IMR-90 (cell line): ENCODE results near the gene CCND3. TPM values are rescaled to one million over a fixed set of nuclear protein-coding genes. Genes with fewer than 3 reads are reported as not detected.

Experiments
- ATAC-seq: fragments of 200-7000 bp; cut with Tn5 transposase; 2 replicates; pipeline ENCODE4 v1.9.1; 2020; ENCODE audit warnings: low read depth, mild to moderate bottlenecking, moderate library complexity
- BruUV-seq: library from RNA; stranded (reverse); fragments of 400-500 nt; replicated peaks from 2 replicates; lab custom pipeline; 2021; lab: Mats Ljungman, UMichigan
- CTCF ChIA-PET: fragments of 300-600 bp; formaldehyde crosslinking; extraction: SDS; loops from one replicate; lab custom pipeline; 2021; ENCODE audit warnings: antibody characterized with exemption; lab: Yijun Ruan, JAX
- POLR2A ChIA-PET: fragments of 300-600 bp; sonication (Branson Sonifier 250); formaldehyde crosslinking; loops from one replicate; lab custom pipeline; 2022; ENCODE audit warnings: antibody characterized with exemption; ENCODE audit not compliant: unreplicated experiment; lab: Charles Lee
- DNase-seq: peaks from one replicate; pipeline ENCODE4 v3.0.0; 2013
- H2AFZ ChIP-seq: replicated peaks from 2 replicates; pipeline ENCODE3; 2013; ENCODE audit warnings: low read length, mild to moderate bottlenecking; ENCODE audit not compliant: poor library complexity
- H2AK5ac ChIP-seq: 2 replicates; pipeline ENCODE4 v1.6.1; 2013; ENCODE audit warnings: low read depth, low read length, inconsistent platforms
- H2AK9ac ChIP-seq: replicated peaks from 2 replicates; pipeline ENCODE3; 2013; ENCODE audit warnings: mild to moderate bottlenecking, low read depth, low read length, moderate library complexity; ENCODE audit not compliant: poor library complexity
- H2BK120ac ChIP-seq: 2 replicates; pipeline ENCODE4 v1.6.1; 2013; ENCODE audit warnings: low read depth, low read length, inconsistent platforms
- H2BK15ac ChIP-seq: 3 replicates; pipeline ENCODE4 v1.6.1; 2013; ENCODE audit warnings: low read depth, low read length, inconsistent platforms
- H2BK20ac ChIP-seq: 2 replicates; pipeline ENCODE4 v1.6.1; 2013; ENCODE audit warnings: low read depth, mild to moderate bottlenecking, inconsistent platforms, low read length, moderate library complexity
- H2BK5ac ChIP-seq: 2 replicates; pipeline ENCODE4 v1.6.1; 2013; ENCODE audit warnings: mild to moderate bottlenecking, low read depth, low read length, inconsistent platforms; ENCODE audit not compliant: poor library complexity, severe bottlenecking
- H3K14ac ChIP-seq: replicated peaks from 2 replicates; pipeline ENCODE4 v1.6.1; 2013; ENCODE audit warnings: low read depth, low read length, inconsistent platforms
- H3K18ac ChIP-seq: 2 replicates; pipeline ENCODE4 v1.6.1; 2013; ENCODE audit warnings: low read depth, low read length, control low read depth
- H3K23ac ChIP-seq: 2 replicates; pipeline ENCODE4 v1.6.1; 2013; ENCODE audit warnings: low read depth, low read length, inconsistent platforms
- H3K27ac ChIP-seq: 2 replicates; pipeline ENCODE4 v1.5.1; 2013; ENCODE audit warnings: mild to moderate bottlenecking, control low read depth, low read length; ENCODE audit not compliant: insufficient read depth
- H3K27me3 ChIP-seq: 2 replicates; pipeline ENCODE4 v1.6.1; 2013; ENCODE audit warnings: low read length; ENCODE audit not compliant: control insufficient read depth, insufficient read depth
- H3K36me3 ChIP-seq: 2 replicates; pipeline ENCODE4 v1.6.1; 2013; ENCODE audit warnings: low read length, mixed read lengths; ENCODE audit not compliant: control insufficient read depth, insufficient read depth
- H3K4ac ChIP-seq: 2 replicates; pipeline ENCODE4 v1.6.1; 2013; ENCODE audit warnings: low read depth, low read length, inconsistent platforms
- H3K4me1 ChIP-seq: 2 replicates; pipeline ENCODE4 v1.6.1; 2013; ENCODE audit warnings: low read length, mixed read lengths; ENCODE audit not compliant: control insufficient read depth, insufficient read depth
- H3K4me2 ChIP-seq: 2 replicates; pipeline ENCODE4 v1.6.1; 2013; ENCODE audit warnings: low read depth, mild to moderate bottlenecking, control low read depth, low read length, moderate library complexity
- H3K4me3 ChIP-seq: 2 replicates; pipeline ENCODE4 v1.5.1; 2013; ENCODE audit warnings: low read depth, mild to moderate bottlenecking, control low read depth, low read length, moderate library complexity; ENCODE audit not compliant: insufficient read depth
- H3K56ac ChIP-seq: 2 replicates; pipeline ENCODE4 v1.6.1; 2013; ENCODE audit warnings: low read length, inconsistent platforms; ENCODE audit not compliant: insufficient read depth; ENCODE audit errors: extremely low read depth
- H3K79me1 ChIP-seq, 2 experiments: 2 replicates each; pipeline ENCODE4 v1.6.1; 2013; ENCODE audit warnings: low read length in 2 of 2, inconsistent platforms in 1 of 2, low read depth in 1 of 2
- H3K9ac ChIP-seq: 2 replicates; pipeline ENCODE4 v1.6.1; 2013; ENCODE audit warnings: low read depth, low read length, control low read depth
- H3K9me1 ChIP-seq: 2 replicates; pipeline ENCODE4 v1.6.1; 2013; ENCODE audit warnings: low read length, inconsistent platforms; ENCODE audit not compliant: insufficient read depth
- H3K9me3 ChIP-seq: 2 replicates; pipeline ENCODE4 v1.6.1; 2013; ENCODE audit warnings: low read length; ENCODE audit not compliant: control insufficient read depth, insufficient read depth
- H4K20me1 ChIP-seq: 2 replicates; pipeline ENCODE4 v1.6.1; 2013; ENCODE audit warnings: low read length, inconsistent platforms; ENCODE audit not compliant: insufficient read depth
- H4K5ac ChIP-seq: 2 replicates; pipeline ENCODE4 v1.6.1; 2013; ENCODE audit warnings: mild to moderate bottlenecking, low read depth, low read length, control low read depth
- H4K8ac ChIP-seq, 2 experiments: 2 replicates each; pipeline ENCODE4 v1.6.1; 2013; ENCODE audit warnings: low read depth in 2 of 2, low read length in 2 of 2, control low read depth in 1 of 2, inconsistent platforms in 1 of 2
- H4K91ac ChIP-seq: 2 replicates; pipeline ENCODE4 v1.6.1; 2013; ENCODE audit warnings: low read depth, low read length, inconsistent platforms; ENCODE audit not compliant: insufficient read depth
- BHLHE40 ChIP-seq: fragments of 150-350 bp; IDR thresholded peaks from 2 replicates; pipeline ENCODE4 v1.6.1; 2016; ENCODE audit warnings: mild to moderate bottlenecking, low read depth, low read length
- SMC3 ChIP-seq: fragments of 150-350 bp; IDR thresholded peaks from 2 replicates; pipeline ENCODE4 v1.6.1; 2016; ENCODE audit warnings: low read depth, mild to moderate bottlenecking, antibody characterized with exemption, low read length, moderate library complexity
- USF2 ChIP-seq: fragments of 150-350 bp; IDR thresholded peaks from 2 replicates; pipeline ENCODE4 v1.6.1; 2017; ENCODE audit warnings: mild to moderate bottlenecking, antibody characterized with exemption, low read length, low read depth
- WGBS, 2 experiments: methylation state at CpG; one replicate each; pipeline versions ENCODE4 v1.1.5 to v1.1.7; 2013; ENCODE audit warnings: missing lambda C conversion rate in 2 of 2; ENCODE audit not compliant: insufficient read length in 1 of 2; ENCODE audit errors: extremely low coverage in 2 of 2; 5-methylcytosine and 5-hydroxymethylcytosine counted together
- dilution Hi-C: fragments of 300-500 bp; cut with HindIII; formaldehyde crosslinking; loops from one replicate; pipeline ENCODE4 v1.14.3; 2018; ENCODE audit warnings: low sequenced_read_pairs; ENCODE audit not compliant: unreplicated experiment
- in situ Hi-C: fragments of 300-500 bp; cut with MboI; formaldehyde crosslinking; loops from 3 replicates; pipeline ENCODE4 v1.14.3; 2019; ENCODE audit warnings: low sequenced_read_pairs, inconsistent platforms, mixed read lengths
- intact Hi-C: fragments of 100-400 bp; cut with micrococcal nuclease; formaldehyde crosslinking; loops from 2 replicates; pipeline ENCODE4 v1.10.0; 2022
- polyA plus RNA-seq, 3 experiments: library from polyadenylated mRNA; depleted of rRNA; stranded (reverse); fragments of >200 nt; gene quantifications; 2 replicates each; pipeline ENCODE4 v1.2.3, GENCODE V29; 2012; ENCODE audit warnings: low replicate concordance in 1 of 3
- total RNA-seq: library from RNA; depleted of rRNA; stranded (reverse); fragments of >200 nt; gene quantifications from 2 replicates; pipeline ENCODE4 v1.2.3, GENCODE V29; 2012

Gene CCND3
- total and polyA plus RNA-seq, 2 of the 4 experiments (the other 2 are of a cell fraction): 19.2 to 61.9 TPM

GRCh38 chr6:41892921-41893564 lies 48.6 kb downstream of the CCND3 start:
- POLR2A ChIA-PET: no interaction called here
- DNase-seq (no peak), ATAC-seq (no peak)
- in situ Hi-C loops (no loop called here), intact Hi-C loops (no loop called here), dilution Hi-C loops (no loop called here)
- H3K4me2 ChIP-seq: no peak overlapping the region
- H4K8ac ChIP-seq: no peak overlapping the region
- no peaks in the 10 kb centered on the region for H3K27me3 ChIP-seq
- H4K20me1 ChIP-seq: no peaks in the 10 kb centered on the region; the same call in 1 of the 2 replicates
- no peak overlapping the region for H2BK20ac ChIP-seq
- no peak overlapping the region for H2AK5ac ChIP-seq
- H3K4ac ChIP-seq: no peak overlapping the region
- BruUV-seq: no TSS peak
- peaks cover 3% of the 10 kb centered on the region; the same call in 1 of the 2 replicates for H3K9me1 ChIP-seq
- no peak overlapping the region for H2BK120ac ChIP-seq
- peak overlapping the region; percentile 68; the same call in 1 of the 2 replicates for H3K23ac ChIP-seq
- H3K18ac ChIP-seq: no peak overlapping the region
- TF ChIP-seq SMC3 (no peak), BHLHE40 (no peak), USF2 (no peak)
- H3K36me3 ChIP-seq: no peaks in the 10 kb centered on the region
- H4K91ac ChIP-seq: no peak overlapping the region
- H3K4me1 ChIP-seq: peaks cover 2% of the 10 kb centered on the region; the same call in 1 of the 2 replicates
- no peak overlapping the region for H3K9ac ChIP-seq
- peaks cover 7 to 17% of the 10 kb centered on the region in 2 experiments; a peak in 3 of 4 replicates for H3K79me1 ChIP-seq
- no peak overlapping the region for H3K56ac ChIP-seq
- H2BK5ac ChIP-seq: no peak overlapping the region
- no peak overlapping the region for H3K27ac ChIP-seq
- H2AFZ ChIP-seq: no peak overlapping the region
- WGBS, 2 experiments: no CpG with 5 or more reads among the region's 4 CpGs
- no peak overlapping the region for H3K4me3 ChIP-seq
- no peak overlapping the region for H4K5ac ChIP-seq
- no peak overlapping the region for H2BK15ac ChIP-seq
- CTCF ChIA-PET: interaction anchor here (0.6 kb wide), 1 partner anchor 46 kb away, joined by 3 read pairs; no protein-coding TSS in a partner anchor
- no peak overlapping the region for H3K14ac ChIP-seq
- no peak overlapping the region for H2AK9ac ChIP-seq
- H3K9me3 ChIP-seq: no peaks in the 10 kb centered on the region
